Stomach (tissue), 4 donors: Measurements from ENCODE around the gene LDB2.

Source experiments
- CTCF ChIP-seq, 7 experiments: fragments of 450-650 bp in 4 of 7; fragments of 200-600 bp in 3 of 7; sonication (generic) in 3 of 7; IDR thresholded peaks; one replicate each; pipeline ENCODE4 v1.5.1; 2016 to 2019; ENCODE audit warnings: antibody characterized with exemption in 7 of 7, control low read depth in 2 of 7, mild to moderate bottlenecking in 1 of 7
- EP300 ChIP-seq: sonication (generic); formaldehyde crosslinking; IDR thresholded peaks from one replicate; pipeline ENCODE4 v1.6.1; 2017; ENCODE audit warnings: antibody characterized with exemption
- POLR2A ChIP-seq, 4 donors: fragments of 450-650 bp; IDR thresholded peaks; one replicate each; pipeline ENCODE4 v1.6.1; 2016; ENCODE audit warnings: antibody characterized with exemption in 4 of 4, control low read depth in 2 of 4, mild to moderate bottlenecking in 1 of 4, moderate library complexity in 1 of 4
- POLR2AphosphoS5 ChIP-seq, 3 donors: sonication (generic); formaldehyde crosslinking; IDR thresholded peaks; one replicate each; pipeline ENCODE4 v1.6.1; 2016; ENCODE audit warnings: antibody characterized with exemption in 3 of 3

DNA sequence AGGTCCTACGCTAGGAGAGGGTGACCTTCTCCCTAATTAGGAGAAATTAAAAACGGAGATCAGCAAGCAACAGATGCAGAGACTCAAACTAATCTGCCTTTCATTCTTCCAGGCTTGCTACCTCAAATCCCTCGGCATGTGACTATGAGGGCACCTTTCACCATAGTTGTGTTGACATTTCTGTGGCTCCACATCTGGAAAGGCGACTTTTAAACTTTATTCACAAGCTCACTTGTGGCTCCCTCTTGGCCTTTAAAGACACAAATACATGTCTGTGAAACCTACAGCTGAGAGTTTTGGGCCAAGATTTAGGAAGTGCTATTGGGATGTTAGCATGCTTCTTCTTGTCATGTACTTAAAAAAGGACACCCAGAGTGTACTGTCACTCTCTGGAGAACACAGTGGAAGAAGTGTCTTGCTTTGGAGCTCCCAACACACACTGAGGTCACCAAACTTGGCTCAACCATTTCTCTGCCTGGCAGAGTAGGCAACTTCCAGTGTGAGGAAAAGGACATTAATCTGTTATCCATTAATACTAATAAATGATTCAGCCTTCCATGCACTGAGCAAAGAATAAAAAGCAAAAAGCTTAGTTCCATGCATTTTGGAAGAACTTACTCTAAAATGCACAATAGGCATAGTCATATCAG lies 60.1 kb downstream of the LDB2 start:
- TF ChIP-seq CTCF (IDR thresholded peaks at IDR 0.05) (no peak), POLR2AphosphoS5 (IDR thresholded peaks at IDR 0.05) (no peak), EP300 (no peak), POLR2A (IDR thresholded peaks at IDR 0.05) (no peak)
